PC-9 (cell line): ENCODE data around the gene TRPV2.

ENCODE experiments used
- CTCF ChIP-seq: fragments of 200-600 bp; sonication (generic); conservative IDR thresholded peaks from 2 replicates; pipeline ENCODE4 v1.6.1; 2017; ENCODE audit warnings: mixed run types, antibody characterized with exemption, mild to moderate bottlenecking, moderate library complexity
- EZH2 ChIP-seq: fragments of 200-600 bp; sonication (generic); IDR thresholded peaks from 2 replicates; pipeline ENCODE4 v1.8.0; 2017; ENCODE audit warnings: antibody characterized with exemption, low read depth

DNA sequence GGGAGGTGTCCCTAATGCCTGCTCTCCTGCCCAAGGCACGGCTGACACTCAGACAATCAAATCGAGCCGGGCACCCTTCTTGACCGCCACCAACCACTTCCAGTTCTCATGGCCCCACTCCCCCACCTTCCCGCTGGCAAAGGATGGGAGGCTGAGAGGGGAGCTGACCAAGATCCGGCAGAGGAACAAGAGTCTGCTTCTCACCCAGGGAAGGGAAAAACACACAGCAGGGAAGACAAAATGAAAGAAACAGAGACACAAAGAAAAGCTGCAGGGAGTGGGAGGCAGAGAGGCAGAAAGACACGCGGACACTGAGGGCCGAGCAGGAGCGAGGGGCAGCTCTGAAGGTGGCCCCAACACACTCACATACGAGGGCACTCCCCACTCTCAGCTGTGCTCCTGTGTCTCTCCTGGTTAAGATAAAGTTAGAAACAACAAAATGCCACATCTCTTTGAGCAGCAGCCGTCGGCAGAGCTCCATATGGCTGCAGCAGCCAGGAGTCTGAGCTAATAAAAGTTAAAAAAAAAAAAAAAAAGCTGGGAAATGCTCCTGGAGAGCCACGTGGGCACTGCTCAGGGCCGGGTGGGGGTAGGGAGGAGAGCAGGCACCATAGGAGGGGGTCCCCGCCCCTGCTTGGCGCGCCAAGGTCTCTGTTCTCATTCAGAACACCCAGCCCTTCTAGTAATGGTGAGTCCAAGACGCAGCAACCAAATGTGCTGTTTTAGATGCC, 69.2 kb downstream of the TRPV2 start:
- TF ChIP-seq CTCF (no peak), EZH2 (no peak)
